Midbrain (tissue), 1 donor: ENCODE data around the gene TLE3.

Source experiments
- DNase-seq: peaks from one replicate; lab custom pipeline; 2025; lab: John Stamatoyannopoulos, UW

The TLE3 gene

GRCh38 chr15:70029297-70029701, 68.4 kb downstream of the TLE3 start:
- no peak for DNase-seq

GRCh38 chr15:70027518-70027917, 70.2 kb downstream of the TLE3 start:
- no peak for DNase-seq

GRCh38 chr15:70026991-70027390, 70.7 kb downstream of the TLE3 start:
- DNase-seq, result no peak

DNA sequence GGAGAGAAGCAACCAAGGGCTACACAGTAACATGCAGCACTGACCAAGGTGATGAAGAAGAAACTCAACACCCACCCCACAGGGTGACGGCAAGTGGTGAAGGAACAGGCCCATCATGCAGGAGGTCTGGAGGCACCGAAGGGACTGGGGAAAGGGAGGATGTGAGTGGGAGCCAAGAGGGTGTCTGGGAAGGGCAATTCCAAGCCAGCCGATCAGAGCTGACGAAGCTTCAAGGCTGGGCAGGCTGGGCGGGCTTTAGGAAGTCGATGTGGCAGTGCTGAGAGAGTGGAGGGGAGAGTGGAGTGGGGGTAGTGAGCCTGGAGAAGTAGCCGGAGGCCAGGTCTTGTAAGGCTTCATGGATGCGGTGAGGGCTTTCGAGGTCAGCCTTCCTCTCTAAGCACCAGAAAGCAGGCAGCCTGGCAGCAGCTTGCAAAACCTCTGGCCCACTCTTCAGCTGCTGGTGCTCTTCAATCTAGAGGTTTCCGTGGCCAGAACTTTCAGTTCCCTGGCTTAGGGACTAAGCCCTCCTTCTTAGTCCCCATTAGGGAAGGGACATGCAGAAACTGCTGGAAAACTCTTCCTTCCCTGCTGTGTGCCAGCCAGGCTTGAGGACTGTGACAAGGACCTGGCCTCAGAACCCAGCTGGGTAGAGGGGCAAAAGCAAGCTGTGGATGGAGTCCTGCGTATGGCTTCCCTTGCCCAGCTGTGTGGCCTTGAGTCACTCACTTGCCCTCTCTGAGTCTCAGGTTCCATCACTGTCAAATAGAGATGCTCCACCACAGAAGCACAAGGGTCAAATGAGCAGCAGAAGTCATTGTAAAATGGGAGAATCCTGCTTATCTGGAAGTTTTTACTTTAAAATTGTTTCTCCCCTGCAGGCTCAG, 72.1 kb downstream of the TLE3 start:
- DNase-seq, result peak; percentile 37

DNA sequence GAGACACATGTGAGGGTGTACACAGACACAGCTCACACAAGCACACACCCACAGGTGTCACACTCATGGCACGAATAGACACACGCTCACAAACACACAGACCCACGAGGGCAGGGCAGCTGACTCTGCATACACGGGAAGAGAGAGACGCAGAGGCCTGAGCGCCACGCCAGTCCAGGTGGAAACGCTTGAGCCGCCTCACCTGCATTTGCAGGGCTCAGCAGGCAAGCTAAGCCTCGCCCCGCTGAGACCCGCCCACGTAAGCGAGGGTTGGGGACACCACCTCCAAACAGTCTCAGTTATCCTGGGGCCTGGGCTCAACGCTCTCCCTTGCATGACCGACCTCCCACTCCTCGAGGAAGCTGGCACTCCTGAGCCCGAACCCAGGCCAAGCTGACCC, 73.2 kb downstream of the TLE3 start:
- no peak for DNase-seq

- DNase-seq, result peak; percentile 25
These were observed 73.8 kb downstream of the TLE3 start for GRCh38 chr15:70023769-70024491.

DNA sequence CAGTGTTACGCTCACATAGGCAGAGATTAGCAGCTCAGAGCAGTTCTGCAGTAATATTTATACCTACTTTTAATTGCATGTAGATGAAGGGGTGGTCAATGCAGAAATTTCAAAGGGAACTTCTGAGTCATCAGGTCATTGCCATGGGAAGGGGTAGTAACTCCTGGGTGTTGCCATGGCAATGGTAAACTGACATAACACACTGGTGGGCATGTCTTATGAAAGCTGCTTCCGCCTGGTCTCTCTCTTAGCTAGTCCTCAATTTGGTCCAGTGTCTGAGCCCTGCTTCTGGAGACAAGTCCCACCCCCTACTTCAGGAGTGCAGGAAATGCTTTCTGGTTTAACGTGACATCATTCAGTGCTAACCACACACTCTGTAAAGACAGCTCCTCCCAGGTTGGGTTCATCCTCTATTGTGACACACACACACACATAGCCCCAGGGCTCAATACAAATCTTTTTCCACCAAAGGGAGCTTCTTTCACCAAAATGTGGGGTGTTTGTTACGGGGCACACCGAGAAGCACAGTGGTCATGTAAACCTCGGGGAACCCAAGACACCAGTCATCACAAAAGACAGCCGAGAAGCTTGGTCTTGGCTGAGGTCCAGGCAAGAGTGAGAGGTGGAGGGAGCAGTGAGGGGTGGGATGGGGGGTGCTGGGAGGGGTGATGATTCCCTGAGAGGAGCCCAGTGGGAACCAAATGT, 74.5 kb downstream of the TLE3 start:
- no peak for DNase-seq

DNA sequence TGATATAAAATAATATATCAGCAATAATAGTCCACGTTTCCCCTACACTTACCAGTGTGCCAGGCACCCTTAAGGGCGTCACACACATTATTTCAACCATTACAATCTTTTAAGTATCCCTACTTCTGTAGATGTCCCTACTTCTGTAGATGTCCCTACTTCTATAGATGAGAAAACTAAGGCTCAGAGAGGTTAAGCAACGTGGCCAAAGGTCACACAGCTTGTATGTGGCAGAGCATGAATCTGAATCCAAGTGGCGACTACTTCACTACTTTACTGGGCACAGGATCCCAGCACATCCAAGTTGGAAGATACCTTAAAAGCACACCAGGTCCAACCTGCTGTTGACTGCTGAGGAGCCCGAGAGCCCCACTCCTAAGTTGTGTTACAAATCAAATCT, 77.5 kb downstream of the TLE3 start:
- no peak for DNase-seq

DNA sequence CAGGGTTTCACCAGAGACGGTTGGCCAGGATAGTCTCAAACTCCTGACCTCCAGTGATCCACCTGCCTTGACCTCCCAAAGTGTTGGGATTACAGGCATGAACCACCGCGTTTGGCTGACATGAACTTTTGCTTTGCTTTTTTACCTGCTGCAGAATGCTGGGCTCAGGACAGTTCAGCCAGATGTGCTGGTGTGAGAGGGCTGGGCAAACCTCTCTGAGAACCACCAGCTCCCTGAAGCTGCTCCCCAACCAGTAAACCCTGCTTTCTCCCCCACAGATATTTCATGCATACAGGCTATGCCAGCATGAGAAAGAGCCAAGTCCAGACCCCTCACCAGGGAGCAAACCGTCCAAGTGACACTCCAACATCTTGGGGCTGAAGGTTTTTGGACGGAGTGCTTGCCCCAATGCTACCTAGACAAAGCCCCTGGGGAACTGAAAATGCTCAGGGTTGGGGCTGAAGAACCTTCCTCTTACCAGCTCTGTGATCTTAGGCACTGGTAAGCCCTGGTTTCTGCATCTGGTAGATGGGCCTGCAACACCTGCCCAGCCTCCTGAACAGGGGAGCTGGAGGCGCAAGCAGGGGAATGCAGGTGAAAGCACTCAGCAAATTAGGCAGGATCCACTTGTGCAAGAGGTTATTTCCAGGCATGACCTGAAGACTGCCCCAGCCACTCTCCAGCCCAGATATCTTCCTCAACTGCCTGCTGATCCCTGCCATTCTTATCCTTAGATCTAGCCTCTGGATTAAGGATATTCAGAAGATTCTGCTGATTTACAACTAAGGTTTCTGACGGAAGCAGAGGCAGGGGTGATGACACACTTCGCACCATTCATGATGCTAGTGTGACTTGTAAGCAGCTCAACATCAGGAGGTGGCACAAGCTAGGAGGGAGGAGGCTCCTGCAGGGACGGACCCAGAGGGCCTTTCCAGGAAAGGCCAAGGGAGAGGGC, 78.8 kb downstream of the TLE3 start:
- no peak for DNase-seq

DNA sequence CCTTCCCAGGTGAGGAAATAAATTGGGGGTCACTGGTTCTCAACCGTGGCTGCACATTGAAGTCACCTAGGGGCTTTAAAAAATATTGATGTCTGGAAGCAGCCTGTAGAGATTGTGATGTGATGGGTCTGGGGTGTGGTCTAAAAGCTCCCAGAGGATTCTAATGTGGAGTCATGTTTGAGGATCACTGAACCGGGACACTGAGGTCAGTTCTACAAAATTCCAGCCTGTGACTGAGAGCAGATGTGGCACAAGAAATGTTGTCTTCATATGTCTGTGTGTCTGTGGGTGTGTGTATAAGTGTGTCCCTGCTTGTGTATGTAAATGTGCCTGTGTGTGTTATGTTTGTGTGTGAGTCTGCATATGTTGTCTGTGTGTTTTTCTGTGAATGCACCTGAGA, 79.9 kb downstream of the TLE3 start:
- no peak for DNase-seq

DNA sequence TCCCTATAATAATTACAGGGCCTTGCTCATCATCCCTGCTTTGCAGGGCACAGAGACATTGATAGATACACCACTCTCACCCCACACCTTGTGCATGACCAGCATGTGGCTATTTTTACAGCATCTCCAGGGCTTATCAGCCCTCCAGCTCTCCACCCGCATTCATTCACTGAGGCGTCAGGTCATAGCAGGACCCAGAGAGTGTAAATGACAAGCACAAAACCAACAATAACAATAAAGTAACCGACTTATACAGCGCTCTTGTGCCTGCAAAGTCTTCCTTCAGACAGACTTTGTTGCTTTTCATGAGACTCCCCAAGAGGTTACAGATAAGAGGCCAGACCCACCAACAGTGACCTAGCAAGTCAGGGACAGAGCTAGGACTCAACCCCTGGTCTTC, 80.7 kb downstream of the TLE3 start:
- no peak for DNase-seq

DNA sequence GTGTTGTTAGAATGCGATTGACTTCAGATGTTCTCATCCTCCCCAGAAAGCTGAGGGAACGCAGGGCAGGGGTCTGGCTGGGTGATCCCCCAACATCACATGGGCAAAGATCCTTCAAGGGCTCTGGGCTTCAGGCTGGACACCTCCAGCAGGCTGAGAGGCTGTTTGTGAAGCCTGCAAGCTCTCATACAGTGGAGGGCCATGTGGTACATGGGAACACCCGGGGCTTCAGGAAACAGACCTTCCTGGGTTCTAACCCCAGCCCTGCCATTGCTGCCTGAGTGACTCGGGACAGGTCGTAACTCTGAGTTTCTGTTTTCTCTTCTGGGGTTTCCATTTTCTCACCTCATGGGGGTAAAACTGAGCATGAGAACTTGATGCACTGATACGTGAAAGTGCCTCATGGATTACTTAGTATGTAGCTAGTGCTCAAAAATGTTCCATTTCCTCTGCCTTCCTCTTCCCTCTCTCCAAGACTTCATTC, 81.2 kb downstream of the TLE3 start:
- no peak for DNase-seq

- no peak for DNase-seq
These were observed 82.7 kb downstream of the TLE3 start for GRCh38 chr15:70014860-70015490.

- no peak for DNase-seq
These were observed 83.4 kb downstream of the TLE3 start for GRCh38 chr15:70014331-70014730.

DNA sequence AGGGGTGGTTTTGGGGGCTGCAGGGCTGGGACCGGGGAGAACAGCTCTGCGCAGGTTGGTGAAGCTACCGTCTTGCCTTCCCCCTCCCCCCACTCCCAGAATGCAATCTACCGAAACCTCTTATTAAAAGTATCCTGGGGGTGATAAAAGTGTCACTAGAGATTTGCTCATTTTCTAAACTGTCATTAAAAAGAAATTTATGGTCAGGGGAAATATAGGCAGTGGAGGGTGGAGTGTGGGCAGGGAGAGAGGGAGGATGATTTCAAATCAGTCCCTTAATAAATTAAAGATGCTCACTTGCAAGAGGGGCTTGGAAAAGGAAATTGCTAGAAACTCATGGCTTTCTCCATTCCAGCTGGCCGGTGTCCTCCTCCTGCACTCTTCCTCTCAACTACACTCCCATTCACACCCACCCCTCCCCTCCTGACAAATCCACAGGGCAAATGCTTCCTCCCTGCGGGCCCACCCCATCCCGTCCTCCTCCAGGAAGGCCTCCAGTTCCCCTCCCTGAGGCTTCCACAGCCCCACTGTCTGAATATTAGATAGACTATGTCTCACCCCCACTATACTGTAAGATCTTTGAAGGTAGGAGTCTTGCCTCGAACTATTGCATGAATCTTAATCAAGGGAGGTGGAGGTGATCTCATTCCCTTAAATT, 83.9 kb downstream of the TLE3 start:
- DNase-seq, result no peak

DNA sequence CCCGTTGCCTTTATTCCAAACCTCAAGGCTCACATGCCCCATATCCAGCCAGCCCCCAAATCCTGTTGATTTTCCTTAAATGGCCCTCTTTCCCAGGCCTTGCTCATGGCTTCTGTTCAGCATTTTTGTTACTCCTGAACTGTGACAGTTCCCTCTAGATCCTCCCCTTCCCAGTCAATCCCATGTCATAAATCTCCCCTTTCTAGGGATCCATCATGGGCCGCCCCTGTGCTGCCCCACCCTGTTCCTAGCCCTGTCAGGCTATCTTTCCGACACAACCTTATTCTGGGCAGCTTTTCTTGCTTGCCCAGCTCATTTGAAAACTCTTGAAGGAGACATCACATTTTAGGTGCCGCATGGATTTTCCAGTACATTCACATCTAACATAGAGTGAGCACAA, 84.8 kb downstream of the TLE3 start:
- no peak for DNase-seq

GRCh38 chr15:70008697-70009290, 88.9 kb downstream of the TLE3 start:
- DNase-seq, result no peak

DNA sequence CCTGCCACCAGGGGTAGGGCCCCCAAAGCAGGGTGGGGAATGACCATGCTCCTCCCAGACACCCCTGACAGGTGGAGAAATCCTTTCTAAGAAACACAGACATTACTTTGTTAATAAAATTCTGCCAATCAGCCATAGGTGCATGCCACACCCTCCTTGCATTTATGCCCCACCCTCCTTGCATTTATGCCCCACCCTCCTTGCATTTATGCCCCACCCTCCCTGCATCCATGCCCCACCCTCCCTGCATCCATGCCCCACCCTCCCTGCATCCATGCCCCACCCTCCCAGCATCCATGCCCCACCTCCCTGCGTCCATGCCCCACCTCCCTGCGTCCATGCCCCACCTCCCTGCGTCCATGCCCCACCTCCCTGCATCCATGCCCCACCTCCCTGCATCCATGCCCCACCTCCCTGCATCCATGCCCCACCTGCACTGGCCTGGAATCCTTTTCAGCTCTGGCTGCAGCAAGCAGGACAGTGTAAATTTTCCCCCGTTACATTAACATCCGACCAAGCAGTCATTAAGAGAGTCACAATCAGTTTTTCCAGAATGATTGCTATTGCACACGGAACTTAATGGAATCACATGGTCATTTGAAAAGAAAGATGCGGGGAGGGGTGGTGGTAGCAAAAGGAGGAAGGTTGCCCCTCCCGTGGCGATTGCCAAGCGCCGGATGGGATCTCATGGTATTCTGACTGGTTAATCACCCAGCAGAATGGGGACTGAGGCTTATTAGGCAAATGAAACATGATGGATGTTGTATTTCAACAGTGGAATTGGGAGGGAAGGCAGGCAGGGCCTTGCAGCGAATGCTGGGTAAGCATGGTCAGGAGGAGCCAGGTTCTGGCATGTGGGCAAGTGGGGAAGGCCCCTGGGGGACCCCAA, 91.2 kb downstream of the TLE3 start:
- no peak for DNase-seq

- no peak for DNase-seq
These were observed 92.9 kb downstream of the TLE3 start for GRCh38 chr15:70004826-70005225.
